Left hindlimb (tissue), 1 donor: ENCODE results near the gene OR52B2.

Experiments used
- DNase-seq: peaks from one replicate; pipeline ENCODE4 v3.0.0-alpha.2; 2018

OR52B2 gene

GRCh38 chr11:6170226-6170625 lies at the start of gene OR52B2:
OR52B2 (minus strand) TSS chr11:6170326; CDS start chr11:6170326, 0 bp downstream.
- DNase-seq, result no peak

- no peak for DNase-seq
These were observed 49.2 kb upstream of the OR52B2 start for GRCh38 chr11:6219359-6219758.

GRCh38 chr11:6217722-6218121 lies 47.6 kb upstream of the OR52B2 start:
- DNase-seq, result no peak

- no peak for DNase-seq
These were observed 46.4 kb upstream of the OR52B2 start for GRCh38 chr11:6216501-6216900.

- no peak for DNase-seq
These were observed 44.4 kb upstream of the OR52B2 start for GRCh38 chr11:6214530-6214929.

GRCh38 chr11:6210274-6210955 lies 40.3 kb upstream of the OR52B2 start:
- DNase-seq, result no peak

GRCh38 chr11:6209801-6210200 lies 39.7 kb upstream of the OR52B2 start:
- no peak for DNase-seq

- no peak for DNase-seq
These were observed 36.5 kb upstream of the OR52B2 start for GRCh38 chr11:6206456-6207180.

GRCh38 chr11:6205366-6205765 lies 35.2 kb upstream of the OR52B2 start, which contains the start of gene C11orf42:
C11orf42 (plus strand) TSS chr11:6205557; CDS start chr11:6205616, 59 bp downstream.
- DNase-seq, result no peak

GRCh38 chr11:6204706-6205105 lies 34.6 kb upstream of the OR52B2 start:
- no peak for DNase-seq

GRCh38 chr11:6203327-6203726 lies 33.2 kb upstream of the OR52B2 start:
- no peak for DNase-seq

- no peak for DNase-seq
These were observed 31.9 kb upstream of the OR52B2 start for GRCh38 chr11:6202041-6202440.

GRCh38 chr11:6201481-6201880 lies 31.4 kb upstream of the OR52B2 start:
- DNase-seq, result no peak

GRCh38 chr11:6200975-6201374 lies 30.8 kb upstream of the OR52B2 start:
- DNase-seq, result no peak

GRCh38 chr11:6199174-6199810 lies 29.2 kb upstream of the OR52B2 start, which contains the start of gene OR52W1:
OR52W1 (plus strand) TSS chr11:6199224; CDS start chr11:6199224, 0 bp downstream.
- DNase-seq, result no peak

- DNase-seq, result no peak
These were observed 27.5 kb upstream of the OR52B2 start for GRCh38 chr11:6197466-6198200.

- no peak for DNase-seq
These were observed 26.3 kb upstream of the OR52B2 start for GRCh38 chr11:6196396-6196795.

GRCh38 chr11:6194065-6194581 lies 24.0 kb upstream of the OR52B2 start:
- no peak for DNase-seq

GRCh38 chr11:6191742-6192141 lies 21.6 kb upstream of the OR52B2 start:
- DNase-seq, result no peak

- no peak for DNase-seq
These were observed 5.3 kb upstream of the OR52B2 start for GRCh38 chr11:6175440-6175839.

GRCh38 chr11:6156628-6157359 lies 13.3 kb downstream of the OR52B2 start:
- DNase-seq, result no peak

GRCh38 chr11:6152126-6152525 lies 18.0 kb downstream of the OR52B2 start:
- no peak for DNase-seq
